ENCODE data around the gene HRH4.

The HRH4 gene

GRCh38 chr18:24506175-24506574 is 45.7 kb downstream of the HRH4 start:
- no peak for DNase-seq (ENCODE audit: low spot score)

GRCh38 chr18:24509435-24509834 is 49.0 kb downstream of the HRH4 start:
- DNase-seq (ENCODE audit: low spot score): no peak

DNA sequence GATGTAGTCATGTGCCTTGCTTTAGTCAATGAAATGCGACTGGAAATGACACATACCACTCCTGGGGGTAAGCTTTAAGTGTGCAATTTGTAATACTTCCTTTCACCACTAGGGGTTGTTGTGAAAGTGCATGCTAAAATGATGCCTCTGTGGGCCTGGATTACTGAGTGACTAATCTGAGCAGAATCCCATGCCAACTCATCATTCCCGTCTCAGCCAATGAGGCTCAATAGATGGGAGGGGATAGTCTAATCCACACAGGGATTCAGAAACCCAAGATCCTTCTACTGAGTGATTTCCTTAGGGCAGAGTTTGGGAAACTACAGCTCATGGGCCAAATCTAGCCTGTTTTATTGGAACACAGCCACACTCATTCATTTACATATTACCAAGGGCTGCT is 54.0 kb downstream of the HRH4 start:
- no peak for DNase-seq (ENCODE audit: low spot score)

GRCh38 chr18:24515721-24516120 is 55.3 kb downstream of the HRH4 start:
- DNase-seq (ENCODE audit: low spot score): no peak

GRCh38 chr18:24516261-24516660 is 55.8 kb downstream of the HRH4 start:
- DNase-seq (ENCODE audit: low spot score): no peak

GRCh38 chr18:24517554-24517953 is 57.1 kb downstream of the HRH4 start:
- DNase-seq (ENCODE audit: low spot score): no peak

GRCh38 chr18:24518596-24518995 is 58.2 kb downstream of the HRH4 start:
- DNase-seq (ENCODE audit: low spot score): no peak
